Upper lobe of left lung (tissue), 4 donors: ENCODE results near the gene PDLIM7.

Experiments used
- EP300 ChIP-seq, 4 donors: sonication (generic); formaldehyde crosslinking; IDR thresholded peaks; one replicate each; pipeline ENCODE4 v1.5.1; 2017; ENCODE audit warnings: antibody characterized with exemption in 4 of 4, control low read depth in 2 of 4
- POLR2A ChIP-seq, 4 donors: fragments of 450-650 bp; IDR thresholded peaks; one replicate each; pipeline ENCODE4 v1.5.1; 2016 to 2017; ENCODE audit warnings: antibody characterized with exemption in 4 of 4, mild to moderate bottlenecking in 2 of 4
- POLR2AphosphoS5 ChIP-seq, 2 donors: sonication (generic); formaldehyde crosslinking; IDR thresholded peaks; one replicate each; pipeline ENCODE4 v1.5.1; 2017; ENCODE audit warnings: antibody characterized with exemption in 2 of 2
- TF ChIP-seq, protein P1 (sequence below), 6 experiments: fragments of 450-650 bp in 4 of 6; fragments of 200-600 bp in 2 of 6; sonication (generic) in 2 of 6; IDR thresholded peaks; one replicate each; pipeline ENCODE4 v1.5.1; 2016 to 2019; ENCODE audit warnings: antibody characterized with exemption in 6 of 6

DNA sequence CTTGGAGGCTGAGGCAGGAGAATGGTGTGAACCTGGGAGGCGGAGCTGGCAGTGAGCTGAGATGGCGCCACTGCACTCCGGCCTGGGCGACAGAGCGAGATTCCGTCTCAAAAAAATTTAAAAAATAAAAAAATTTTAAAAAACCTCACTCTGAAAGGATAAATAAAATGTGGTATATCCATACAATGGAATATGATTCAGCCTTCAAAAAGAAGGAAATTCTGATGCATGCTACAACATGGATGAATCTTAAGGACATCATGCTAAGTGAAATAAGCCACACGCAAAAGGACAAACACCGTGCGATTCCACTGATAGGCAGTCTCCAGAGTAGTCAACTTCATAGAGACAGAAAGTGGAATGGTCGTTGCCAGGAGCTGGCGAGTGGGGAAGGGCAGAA lies 32.4 kb downstream of the PDLIM7 start:
- TF ChIP-seq, protein P1, sequence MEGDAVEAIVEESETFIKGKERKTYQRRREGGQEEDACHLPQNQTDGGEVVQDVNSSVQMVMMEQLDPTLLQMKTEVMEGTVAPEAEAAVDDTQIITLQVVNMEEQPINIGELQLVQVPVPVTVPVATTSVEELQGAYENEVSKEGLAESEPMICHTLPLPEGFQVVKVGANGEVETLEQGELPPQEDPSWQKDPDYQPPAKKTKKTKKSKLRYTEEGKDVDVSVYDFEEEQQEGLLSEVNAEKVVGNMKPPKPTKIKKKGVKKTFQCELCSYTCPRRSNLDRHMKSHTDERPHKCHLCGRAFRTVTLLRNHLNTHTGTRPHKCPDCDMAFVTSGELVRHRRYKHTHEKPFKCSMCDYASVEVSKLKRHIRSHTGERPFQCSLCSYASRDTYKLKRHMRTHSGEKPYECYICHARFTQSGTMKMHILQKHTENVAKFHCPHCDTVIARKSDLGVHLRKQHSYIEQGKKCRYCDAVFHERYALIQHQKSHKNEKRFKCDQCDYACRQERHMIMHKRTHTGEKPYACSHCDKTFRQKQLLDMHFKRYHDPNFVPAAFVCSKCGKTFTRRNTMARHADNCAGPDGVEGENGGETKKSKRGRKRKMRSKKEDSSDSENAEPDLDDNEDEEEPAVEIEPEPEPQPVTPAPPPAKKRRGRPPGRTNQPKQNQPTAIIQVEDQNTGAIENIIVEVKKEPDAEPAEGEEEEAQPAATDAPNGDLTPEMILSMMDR (IDR thresholded peaks at IDR 0.05): no peak
- TF ChIP-seq POLR2A (IDR thresholded peaks at IDR 0.05): no peak
- TF ChIP-seq POLR2AphosphoS5 (IDR thresholded peaks at IDR 0.05): no peak
- no peak for TF ChIP-seq EP300 (IDR thresholded peaks at IDR 0.05)
